Measurements from ENCODE around the gene UNC93B1.
A peak's percentile ranks its signal among the peaks of the same experiment; 100 is the strongest.
"Not testable (repeated sequence)": the region's sequence is repeated elsewhere in the genome, so short reads cannot be mapped to it uniquely, and the experiment has no call there.

DNA sequence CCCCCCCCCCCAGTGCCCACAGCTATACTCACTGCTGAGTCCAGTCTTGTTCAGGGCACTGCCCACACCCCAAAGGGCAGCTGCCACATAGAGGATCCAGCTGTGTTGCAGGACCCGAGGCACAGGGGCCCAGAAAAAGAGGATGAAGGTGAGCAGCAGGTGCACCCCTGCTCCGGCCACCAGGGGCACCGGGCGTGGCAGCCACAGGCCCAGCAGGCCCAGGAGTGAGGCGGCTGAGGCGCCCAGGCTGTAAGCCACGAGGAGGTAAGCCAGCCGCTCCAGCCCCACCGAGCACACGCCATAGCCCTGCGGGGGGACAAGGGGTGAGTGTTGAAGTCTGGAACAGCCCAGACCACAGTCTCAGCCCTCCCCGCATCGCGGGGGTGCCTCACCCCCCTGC, 8.3 kb downstream of the UNC93B1 start:
- TF ChIP-seq CTCF (IDR thresholded peaks at IDR 0.05 in 8 of 11, conservative IDR thresholded peaks at IDR 0.05 in 3 of 11); POLR2A (IDR thresholded peaks at IDR 0.05): not testable (repeated sequence)
- TF ChIP-seq POLR2AphosphoS5 (IDR thresholded peaks at IDR 0.05), result peak in 1 of 3 donors; percentile 62
